SK-N-SH treated with all-trans-retinoic acid at 6 μM for 48 hours (cell line): ENCODE data around the gene EDC3.

ENCODE experiments used
- CREB5 ChIP-seq: fragments of 250-450 bp; sonication (Bioruptor Pico); IDR thresholded peaks from 2 replicates; pipeline ENCODE4 v1.5.1; 2020; ENCODE audit warnings: low read depth, mild to moderate bottlenecking, moderate library complexity
- GLIS3 ChIP-seq: fragments of 250-450 bp; sonication (Bioruptor Pico); IDR thresholded peaks from 2 replicates; pipeline ENCODE4 v1.5.0; 2020; ENCODE audit warnings: mild to moderate bottlenecking, moderate library complexity
- PATZ1 ChIP-seq: fragments of 250-450 bp; sonication (Bioruptor Pico); IDR thresholded peaks from 2 replicates; pipeline ENCODE4 v1.8.0; 2020; ENCODE audit warnings: mild to moderate bottlenecking, moderate library complexity, borderline replicate concordance
- TCF4 ChIP-seq: fragments of 250-450 bp; sonication (Bioruptor Pico); IDR thresholded peaks from 2 replicates; pipeline ENCODE4 v1.8.0; 2021; ENCODE audit warnings: mild to moderate bottlenecking, moderate library complexity, borderline replicate concordance

- TF ChIP-seq PATZ1 (CRISPR knock-in tag), result no peak
- TF ChIP-seq GLIS3 (CRISPR knock-in tag), result no peak
- TF ChIP-seq CREB5 (CRISPR knock-in tag), result no peak
- no peak for TF ChIP-seq TCF4 (CRISPR knock-in tag)
Observed at GRCh38 chr15:74724570-74725224, 28.9 kb upstream of the EDC3 start.
